HEK293 (cell line): Measurements from ENCODE around the gene CLCNKA.

Source experiments
- HOXA7 ChIP-seq: sonication (generic); formaldehyde crosslinking; IDR thresholded peaks from 2 replicates; pipeline ENCODE4 v1.8.1; 2022; ENCODE audit warnings: missing genetic modification reagents, borderline replicate concordance
- KLF9 ChIP-seq: fragments of 450-650 bp; formaldehyde crosslinking; IDR thresholded peaks from 2 replicates; pipeline ENCODE4 v1.5.1; 2016; ENCODE audit warnings: missing biosample characterization, missing genetic modification characterization, low read depth
- PBX3 ChIP-seq: sonication (generic); formaldehyde crosslinking; IDR thresholded peaks from 2 replicates; pipeline ENCODE4 v1.8.1; 2022; ENCODE audit warnings: mild to moderate bottlenecking, moderate library complexity, missing genetic modification reagents
- PRDM2 ChIP-seq: fragments of 450-650 bp; formaldehyde crosslinking; IDR thresholded peaks from 2 replicates; pipeline ENCODE4 v1.5.1; 2016; ENCODE audit warnings: missing biosample characterization, missing genetic modification characterization, borderline replicate concordance
- SCRT2 ChIP-seq: fragments of 450-650 bp; formaldehyde crosslinking; IDR thresholded peaks from 2 replicates; pipeline ENCODE4 v1.5.1; 2016; ENCODE audit warnings: missing biosample characterization, missing genetic modification characterization
- SETDB1 ChIP-seq: IDR thresholded peaks from one replicate; pipeline ENCODE4 v1.6.1; 2017; ENCODE audit warnings: mild to moderate bottlenecking, low read length, moderate library complexity, mixed read lengths; ENCODE audit not compliant: insufficient read length
- SP3 ChIP-seq: fragments of 450-650 bp; formaldehyde crosslinking; IDR thresholded peaks from 2 replicates; pipeline ENCODE4 v1.5.1; 2016; ENCODE audit warnings: missing biosample characterization, missing genetic modification characterization
- TRIM28 ChIP-seq: IDR thresholded peaks from 2 replicates; pipeline ENCODE4 v1.6.1; 2011; ENCODE audit warnings: low read length, control low read depth, borderline replicate concordance
- WT1 ChIP-seq: fragments of 450-650 bp; formaldehyde crosslinking; IDR thresholded peaks from 2 replicates; pipeline ENCODE4 v1.5.1; 2016; ENCODE audit warnings: missing biosample characterization, missing genetic modification characterization
- ZBTB8A ChIP-seq: fragments of 450-650 bp; formaldehyde crosslinking; IDR thresholded peaks from 2 replicates; pipeline ENCODE4 v1.5.1; 2016; ENCODE audit warnings: missing biosample characterization, missing genetic modification characterization
- ZFHX2 ChIP-seq: fragments of 450-650 bp; formaldehyde crosslinking; conservative IDR thresholded peaks from 2 replicates; pipeline ENCODE4 v1.5.1; 2016; ENCODE audit warnings: missing biosample characterization, missing genetic modification characterization
- ZNF157 ChIP-seq: fragments of 450-650 bp; formaldehyde crosslinking; IDR thresholded peaks from 2 replicates; pipeline ENCODE4 v1.5.1; 2016; ENCODE audit warnings: missing biosample characterization, missing genetic modification characterization
- ZNF223 ChIP-seq: fragments of 450-650 bp; formaldehyde crosslinking; IDR thresholded peaks from 2 replicates; pipeline ENCODE4 v1.5.1; 2016; ENCODE audit warnings: missing biosample characterization, missing genetic modification characterization
- ZNF274 ChIP-seq, 2 experiments: fragments of 200-500 bp in 1 of 2; fragments of 450-650 bp in 1 of 2; sonication (Bioruptor generic) in 1 of 2; formaldehyde crosslinking in 1 of 2; IDR thresholded peaks; 2 replicates each; pipeline versions ENCODE4 v1.5.1 to v1.6.1; 2014 to 2016; ENCODE audit warnings: borderline replicate concordance in 1 of 2, inconsistent platforms in 1 of 2, low read length in 1 of 2, missing biosample characterization in 1 of 2, missing genetic modification characterization in 1 of 2
- ZNF302 ChIP-seq: fragments of 450-650 bp; formaldehyde crosslinking; IDR thresholded peaks from 2 replicates; pipeline ENCODE4 v1.5.1; 2016; ENCODE audit warnings: missing biosample characterization, missing genetic modification characterization, low read depth
- ZNF335 ChIP-seq: fragments of 450-650 bp; formaldehyde crosslinking; conservative IDR thresholded peaks from 2 replicates; pipeline ENCODE4 v1.5.1; 2016; ENCODE audit warnings: missing biosample characterization, missing genetic modification characterization
- ZNF341 ChIP-seq: fragments of 450-650 bp; formaldehyde crosslinking; IDR thresholded peaks from 2 replicates; pipeline ENCODE4; 2016; ENCODE audit warnings: low read depth, missing biosample characterization, missing genetic modification characterization
- ZNF48 ChIP-seq: fragments of 450-650 bp; formaldehyde crosslinking; IDR thresholded peaks from 2 replicates; pipeline ENCODE4 v1.5.1; 2016; ENCODE audit warnings: missing biosample characterization, missing genetic modification characterization
- ZNF510 ChIP-seq: fragments of 450-650 bp; formaldehyde crosslinking; IDR thresholded peaks from 2 replicates; pipeline ENCODE4 v1.5.1; 2018; ENCODE audit warnings: mild to moderate bottlenecking, missing genetic modification characterization, missing biosample characterization; ENCODE audit not compliant: insufficient replicate concordance
- ZNF529 ChIP-seq: fragments of 450-650 bp; formaldehyde crosslinking; IDR thresholded peaks from 2 replicates; pipeline ENCODE4 v1.5.1; 2017; ENCODE audit warnings: missing genetic modification characterization, missing biosample characterization; ENCODE audit not compliant: insufficient replicate concordance
- ZNF544 ChIP-seq: fragments of 450-650 bp; formaldehyde crosslinking; IDR thresholded peaks from 2 replicates; pipeline ENCODE4 v1.5.0; 2017; ENCODE audit warnings: missing biosample characterization, missing genetic modification characterization
- ZNF747 ChIP-seq: fragments of 450-650 bp; formaldehyde crosslinking; IDR thresholded peaks from 2 replicates; pipeline ENCODE4 v1.5.1; 2016; ENCODE audit warnings: missing biosample characterization, missing genetic modification characterization
- ZSCAN5A ChIP-seq: fragments of 450-650 bp; formaldehyde crosslinking; IDR thresholded peaks from 2 replicates; pipeline ENCODE4 v1.5.1; 2016; ENCODE audit warnings: missing biosample characterization, missing genetic modification characterization
- TF ChIP-seq, protein P1 (sequence below): fragments of 450-650 bp; formaldehyde crosslinking; IDR thresholded peaks from 2 replicates; pipeline ENCODE4 v1.5.1; 2016; ENCODE audit warnings: missing biosample characterization, missing genetic modification characterization
- TF ChIP-seq, protein P2 (sequence below): fragments of 450-650 bp; formaldehyde crosslinking; IDR thresholded peaks from 2 replicates; pipeline ENCODE4 v1.5.1; 2016; ENCODE audit warnings: missing biosample characterization, missing genetic modification characterization
- TF ChIP-seq, protein P3 (sequence below): fragments of 450-650 bp; formaldehyde crosslinking; IDR thresholded peaks from 2 replicates; pipeline ENCODE4 v1.5.1; 2016; ENCODE audit warnings: missing biosample characterization, missing genetic modification characterization

CLCNKA gene

DNA sequence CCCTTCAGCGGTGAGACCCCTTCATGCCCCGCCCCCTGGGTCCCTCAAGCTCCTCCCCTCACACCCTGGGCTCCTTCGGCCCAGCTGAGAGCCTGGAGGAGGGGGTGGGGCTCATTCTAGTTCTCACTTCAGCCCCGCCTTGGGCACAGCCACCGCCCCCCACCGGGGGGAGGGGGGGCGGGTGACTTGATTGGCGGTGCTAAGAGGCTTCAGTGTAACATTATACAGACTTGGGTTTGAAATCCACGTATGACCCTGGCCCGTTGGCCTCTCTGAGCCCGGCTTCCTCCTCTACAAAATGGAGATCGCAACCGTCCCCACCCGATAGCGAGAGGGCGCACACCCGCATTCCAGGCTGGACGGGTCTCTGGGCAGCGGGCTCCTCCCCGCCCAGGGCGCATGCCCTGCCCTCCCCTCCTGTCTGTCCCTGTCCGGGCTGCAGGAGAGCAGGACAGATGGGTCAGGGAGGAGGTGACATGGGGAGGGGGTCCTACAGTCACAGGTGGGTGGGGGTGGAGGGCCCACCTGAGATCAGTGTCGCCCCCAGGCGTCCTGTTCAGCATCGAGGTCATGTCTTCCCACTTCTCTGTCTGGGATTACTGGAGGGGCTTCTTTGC lies 26.8 kb downstream of the CLCNKA start (continued):
- TF ChIP-seq, protein P1, sequence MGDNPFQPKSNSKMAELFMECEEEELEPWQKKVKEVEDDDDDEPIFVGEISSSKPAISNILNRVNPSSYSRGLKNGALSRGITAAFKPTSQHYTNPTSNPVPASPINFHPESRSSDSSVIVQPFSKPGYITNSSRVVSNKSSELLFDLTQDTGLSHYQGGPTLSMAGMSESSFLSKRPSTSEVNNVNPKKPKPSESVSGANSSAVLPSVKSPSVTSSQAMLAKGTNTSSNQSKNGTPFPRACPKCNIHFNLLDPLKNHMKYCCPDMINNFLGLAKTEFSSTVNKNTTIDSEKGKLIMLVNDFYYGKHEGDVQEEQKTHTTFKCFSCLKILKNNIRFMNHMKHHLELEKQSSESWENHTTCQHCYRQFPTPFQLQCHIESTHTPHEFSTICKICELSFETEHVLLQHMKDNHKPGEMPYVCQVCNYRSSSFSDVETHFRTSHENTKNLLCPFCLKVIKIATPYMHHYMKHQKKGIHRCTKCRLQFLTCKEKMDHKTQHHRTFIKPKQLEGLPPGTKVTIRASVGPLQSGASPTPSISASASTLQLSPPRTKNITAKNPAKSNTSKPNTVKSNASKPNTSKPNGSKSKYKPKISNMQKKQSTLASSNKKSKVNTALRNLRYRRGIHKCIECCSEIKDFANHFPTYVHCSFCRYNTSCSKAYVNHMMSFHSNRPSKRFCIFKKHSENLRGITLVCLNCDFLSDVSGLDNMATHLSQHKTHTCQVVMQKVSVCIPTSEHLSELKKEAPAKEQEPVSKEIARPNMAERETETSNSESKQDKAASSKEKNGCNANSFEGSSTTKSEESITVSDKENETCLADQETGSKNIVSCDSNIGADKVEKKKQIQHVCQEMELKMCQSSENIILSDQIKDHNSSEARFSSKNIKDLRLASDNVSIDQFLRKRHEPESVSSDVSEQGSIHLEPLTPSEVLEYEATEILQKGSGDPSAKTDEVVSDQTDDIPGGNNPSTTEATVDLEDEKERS: no peak
- TF ChIP-seq WT1 (no peak), ZNF747 (tag by site-specific recombination) (no peak), ZNF157 (tag by site-specific recombination) (no peak), ZNF510 (tag by site-specific recombination) (no peak), ZNF341 (tag by site-specific recombination) (peak; percentile 74), SP3 (tag by site-specific recombination) (peak; percentile 54; the same call in 1 of the 2 replicates), ZFHX2 (tag by site-specific recombination) (no peak), ZNF335 (tag by site-specific recombination) (no peak; the same call in 1 of the 2 replicates), ZNF48 (tag by site-specific recombination) (no peak), ZSCAN5A (tag by site-specific recombination) (no peak), TRIM28 (no peak), ZNF223 (tag by site-specific recombination) (no peak), HOXA7 (no peak), PRDM2 (tag by site-specific recombination) (no peak), PBX3 (CRISPR knock-in tag) (no peak), ZBTB8A (tag by site-specific recombination) (peak; percentile 65), ZNF529 (tag by site-specific recombination) (no peak), ZNF302 (no peak), SCRT2 (tag by site-specific recombination) (peak; percentile 77), ZNF544 (no peak), SETDB1 (no peak), KLF9 (tag by site-specific recombination) (peak; percentile 44; the same call in 1 of the 2 replicates), ZNF274 (IDR thresholded peaks at IDR 0.05; ENCODE audit: low read length) (no peak), ZNF274 (tag by site-specific recombination; IDR thresholded peaks at IDR 0.05; ENCODE audit: borderline replicate concordance) (no peak)
- TF ChIP-seq, protein P2, sequence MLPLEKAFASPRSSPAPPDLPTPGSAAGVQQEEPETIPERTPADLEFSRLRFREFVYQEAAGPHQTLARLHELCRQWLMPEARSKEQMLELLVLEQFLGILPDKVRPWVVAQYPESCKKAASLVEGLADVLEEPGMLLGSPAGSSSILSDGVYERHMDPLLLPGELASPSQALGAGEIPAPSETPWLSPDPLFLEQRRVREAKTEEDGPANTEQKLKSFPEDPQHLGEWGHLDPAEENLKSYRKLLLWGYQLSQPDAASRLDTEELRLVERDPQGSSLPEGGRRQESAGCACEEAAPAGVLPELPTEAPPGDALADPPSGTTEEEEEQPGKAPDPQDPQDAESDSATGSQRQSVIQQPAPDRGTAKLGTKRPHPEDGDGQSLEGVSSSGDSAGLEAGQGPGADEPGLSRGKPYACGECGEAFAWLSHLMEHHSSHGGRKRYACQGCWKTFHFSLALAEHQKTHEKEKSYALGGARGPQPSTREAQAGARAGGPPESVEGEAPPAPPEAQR (tag by site-specific recombination): no peak
- TF ChIP-seq, protein P3, sequence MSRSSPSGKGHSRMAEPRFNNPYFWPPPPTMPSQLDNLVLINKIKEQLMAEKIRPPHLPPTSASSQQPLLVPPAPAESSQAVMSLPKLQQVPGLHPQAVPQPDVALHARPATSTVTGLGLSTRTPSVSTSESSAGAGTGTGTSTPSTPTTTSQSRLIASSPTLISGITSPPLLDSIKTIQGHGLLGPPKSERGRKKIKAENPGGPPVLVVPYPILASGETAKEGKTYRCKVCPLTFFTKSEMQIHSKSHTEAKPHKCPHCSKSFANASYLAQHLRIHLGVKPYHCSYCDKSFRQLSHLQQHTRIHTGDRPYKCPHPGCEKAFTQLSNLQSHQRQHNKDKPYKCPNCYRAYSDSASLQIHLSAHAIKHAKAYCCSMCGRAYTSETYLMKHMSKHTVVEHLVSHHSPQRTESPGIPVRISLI (tag by site-specific recombination): no peak
